Glutamatergic neuron (in vitro differentiated cells): ENCODE measurements around the gene JADE3. TPM values are rescaled to one million over a fixed set of nuclear protein-coding genes. Genes with fewer than 3 reads are reported as not detected.

Experiments
- DNase-seq: peaks from one replicate; pipeline ENCODE4 v3.0.0; 2022
- H3K27ac Mint-ChIP-seq: one replicate; pipeline ENCODE4 v1.8.0; 2020; ENCODE audit warnings: mild to moderate bottlenecking, mixed read lengths, inconsistent platforms; ENCODE audit not compliant: unreplicated experiment
- H3K27me3 Mint-ChIP-seq: one replicate; pipeline ENCODE4 v1.8.0; 2020; ENCODE audit warnings: mild to moderate bottlenecking, moderate library complexity, mixed read lengths, inconsistent platforms; ENCODE audit not compliant: unreplicated experiment
- H3K36me3 Mint-ChIP-seq: one replicate; pipeline ENCODE4 v1.8.0; 2020; ENCODE audit warnings: mild to moderate bottlenecking, mixed read lengths, inconsistent platforms; ENCODE audit not compliant: unreplicated experiment
- H3K4me1 Mint-ChIP-seq: one replicate; pipeline ENCODE4 v1.8.0; 2020; ENCODE audit warnings: mild to moderate bottlenecking, low read depth, mixed read lengths, inconsistent platforms; ENCODE audit not compliant: unreplicated experiment
- H3K4me3 Mint-ChIP-seq: one replicate; pipeline ENCODE4 v1.8.0; 2020; ENCODE audit warnings: mild to moderate bottlenecking, mixed read lengths, inconsistent platforms; ENCODE audit not compliant: unreplicated experiment
- H3K9me3 Mint-ChIP-seq: one replicate; pipeline ENCODE4 v1.8.0; 2020; ENCODE audit warnings: mild to moderate bottlenecking, moderate library complexity, mixed read lengths, inconsistent platforms; ENCODE audit not compliant: unreplicated experiment
- CTCF ChIP-seq: fragments of 200-600 bp; sonication (generic); IDR thresholded peaks from one replicate; pipeline ENCODE4 v1.5.0; 2021; ENCODE audit not compliant: partially characterized antibody, unreplicated experiment
- total RNA-seq: library from RNA; stranded (reverse); fragmentation: NEBNext Ultra II Directional; extraction: Animal tissue kit (Norgen Biotek cat#: 25700); gene quantifications from one replicate; pipeline ENCODE4 v1.2.1, GENCODE V29; 2021; ENCODE audit not compliant: unreplicated experiment

JADE3 gene
- total RNA-seq, 1 donor from 2014 or later = 14.0 TPM

GRCh38 chrX:47080215-47080914 is 168.1 kb downstream of the JADE3 start:
- Mint-ChIP-seq H3K9me3 (no peaks in the 10 kb centered on the region), H3K27ac (no peak overlapping the region), H3K36me3 (no peaks in the 10 kb centered on the region), H3K27me3 (no peaks in the 10 kb centered on the region), H3K4me1 (peaks cover 2% of the 10 kb centered on the region), H3K4me3 (no peak overlapping the region)
- TF ChIP-seq CTCF = no peak
- DNase-seq = no peak

GRCh38 chrX:47080915-47081236 is 168.7 kb downstream of the JADE3 start:
- Mint-ChIP-seq H3K27me3 (no peaks in the 10 kb centered on the region), H3K27ac (no peak overlapping the region), H3K4me1 (peaks cover 2% of the 10 kb centered on the region), H3K4me3 (no peak overlapping the region), H3K36me3 (no peaks in the 10 kb centered on the region), H3K9me3 (no peaks in the 10 kb centered on the region)
- TF ChIP-seq CTCF = no peak
- DNase-seq = no peak

- H3K27me3 Mint-ChIP-seq = peaks cover 1% of the 10 kb centered on the region
These were observed 179.0 kb downstream of the JADE3 start for GRCh38 chrX:47091149-47091775.

GRCh38 chrX:47093248-47093647 is 181.0 kb downstream of the JADE3 start:
- no peaks in the 10 kb centered on the region for H3K36me3 Mint-ChIP-seq
- no peak overlapping the region for H3K27ac Mint-ChIP-seq
- H3K4me3 Mint-ChIP-seq = no peak overlapping the region
- H3K9me3 Mint-ChIP-seq = peaks cover 2% of the 10 kb centered on the region
- no peak for DNase-seq
- peaks cover 9% of the 10 kb centered on the region for H3K4me1 Mint-ChIP-seq
- peak; percentile 32 for TF ChIP-seq CTCF
- H3K27me3 Mint-ChIP-seq = peaks cover 1% of the 10 kb centered on the region

More at GRCh38 chrX:47091149-47091775, 179.0 kb downstream of the JADE3 start:
- Mint-ChIP-seq H3K4me1 (peaks cover 3% of the 10 kb centered on the region), H3K27ac (peak overlapping the region; percentile 59), H3K36me3 (no peaks in the 10 kb centered on the region), H3K4me3 (no peak overlapping the region), H3K9me3 (peaks cover 2% of the 10 kb centered on the region)
- DNase-seq = no peak
- no peak for TF ChIP-seq CTCF

GRCh38 chrX:47093860-47094259 is 181.6 kb downstream of the JADE3 start:
- no peak for TF ChIP-seq CTCF
- DNase-seq = no peak
- Mint-ChIP-seq H3K36me3 (no peaks in the 10 kb centered on the region), H3K4me1 (peaks cover 9% of the 10 kb centered on the region), H3K4me3 (no peak overlapping the region), H3K27ac (no peak overlapping the region), H3K27me3 (peaks cover 1% of the 10 kb centered on the region), H3K9me3 (peaks cover 2% of the 10 kb centered on the region)
